NOMO-1 (cell line): ENCODE data around the gene IL1RAPL2.
"Not testable (repeated sequence)": the region's sequence is repeated elsewhere in the genome, so short reads cannot be mapped to it uniquely, and the experiment has no call there.

Experiments used
- DNase-seq, 2 experiments: peaks; one replicate each; lab custom pipeline; 2025; ENCODE audit not compliant: unreplicated experiment in 2 of 2; lab: John Stamatoyannopoulos, UW

Gene IL1RAPL2

GRCh38 chrX:105753411-105753810, 1187.4 kb downstream of the IL1RAPL2 start:
- no peak for DNase-seq

- no peak for DNase-seq
Measured at GRCh38 chrX:105754286-105754964, 1188.4 kb downstream of the IL1RAPL2 start.

GRCh38 chrX:105755109-105755508, 1189.1 kb downstream of the IL1RAPL2 start:
- DNase-seq: no peak

- no peak for DNase-seq
Measured at GRCh38 chrX:105758754-105759153, 1192.8 kb downstream of the IL1RAPL2 start.

GRCh38 chrX:105759598-105759997, 1193.6 kb downstream of the IL1RAPL2 start:
- DNase-seq: no peak

GRCh38 chrX:105765691-105766090, 1199.7 kb downstream of the IL1RAPL2 start:
- no peak for DNase-seq

- no peak for DNase-seq
Measured at GRCh38 chrX:105773801-105774200, 1207.8 kb downstream of the IL1RAPL2 start.

- DNase-seq: no peak
Measured at GRCh38 chrX:105775679-105776078, 1209.7 kb downstream of the IL1RAPL2 start.

GRCh38 chrX:105781804-105782203, 1215.8 kb downstream of the IL1RAPL2 start:
- DNase-seq: no peak

- not testable (repeated sequence) for DNase-seq
Measured at GRCh38 chrX:105796877-105797276, 1230.9 kb downstream of the IL1RAPL2 start.

- DNase-seq: no peak
Measured at GRCh38 chrX:105803891-105804290, 1237.9 kb downstream of the IL1RAPL2 start.

- not testable (repeated sequence) for DNase-seq
Measured at GRCh38 chrX:105805655-105806054, 1239.7 kb downstream of the IL1RAPL2 start.

- no peak for DNase-seq
Measured at GRCh38 chrX:105816517-105816916, 1250.5 kb downstream of the IL1RAPL2 start.
